ENCODE results near the gene BMI1. TPM values are rescaled to one million over a fixed set of nuclear protein-coding genes. Genes with fewer than 3 reads are reported as not detected.
"Not testable (repeated sequence)": the region's sequence is repeated elsewhere in the genome, so short reads cannot be mapped to it uniquely, and the experiment has no call there.

The BMI1 gene
- total RNA-seq, 2 donors from 2014 or later: 61.4 to 81.1 TPM

GRCh38 chr10:22340329-22341189 lies 19.7 kb downstream of the BMI1 start:
- Mint-ChIP-seq H3K9me3 (no peaks in the 10 kb centered on the region), H3K27ac (peak overlapping the region; percentile 94), H3K4me1 (no peaks in the 10 kb centered on the region), H3K36me3 (ENCODE audit: low read depth) (peaks cover 28% of the 10 kb centered on the region), H3K27me3 (peaks cover 48% of the 10 kb centered on the region), H3K4me3 (peak overlapping the region; percentile 85)
- peak; percentile 63 for ATAC-seq (replicated peaks)

DNA sequence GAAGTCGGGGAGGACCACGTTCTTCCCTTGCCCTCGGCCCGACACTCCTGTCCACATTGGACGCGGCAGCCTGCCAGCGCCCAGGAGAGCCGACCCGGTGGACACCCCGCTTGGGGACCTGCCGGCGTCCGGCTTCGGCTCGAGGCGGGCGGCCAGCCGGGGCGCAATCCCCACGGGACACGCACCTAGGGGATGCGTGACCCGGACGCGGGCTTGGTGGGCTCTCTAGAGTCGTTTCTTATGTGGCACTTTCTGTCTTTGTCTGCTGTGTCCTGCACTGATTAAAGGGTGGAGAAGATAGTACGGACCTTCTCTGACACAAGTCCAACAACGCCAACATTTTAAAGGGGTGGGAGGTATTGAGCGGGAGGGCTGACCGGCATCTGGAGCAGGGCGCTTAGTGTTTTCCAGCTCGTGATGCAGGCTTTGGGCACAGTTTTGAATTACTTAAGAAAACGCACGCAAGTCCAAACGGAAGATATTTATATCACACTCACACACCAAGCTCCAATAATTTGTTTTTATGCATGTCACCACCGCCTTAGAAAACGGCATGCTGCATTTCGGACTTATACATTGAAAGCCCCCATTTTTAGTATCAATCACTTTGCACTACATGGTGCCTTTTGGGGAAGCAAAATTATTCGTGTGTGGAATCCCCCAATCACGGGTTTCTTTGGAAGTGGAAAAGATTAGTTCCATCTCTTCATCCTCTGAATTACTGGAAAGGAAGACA lies 20.5 kb downstream of the BMI1 start:
- ATAC-seq (replicated peaks): peak; percentile 8

DNA sequence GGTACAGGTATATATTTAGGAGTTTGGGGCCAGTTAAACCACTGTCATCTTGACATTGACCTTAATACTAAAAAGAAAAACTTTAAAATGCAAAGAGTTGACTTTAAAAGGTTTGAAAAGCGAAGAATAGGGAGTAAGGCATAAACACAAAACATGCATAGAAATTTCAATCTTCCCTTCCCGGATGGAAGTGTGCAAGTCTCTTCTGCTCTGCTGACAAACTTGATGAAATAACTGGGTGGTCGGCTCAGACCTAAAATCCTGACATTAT lies 21.0 kb downstream of the BMI1 start:
- no peak overlapping the region for H3K27ac Mint-ChIP-seq
- peaks cover 60% of the 10 kb centered on the region for H3K27me3 Mint-ChIP-seq
- peak overlapping the region; percentile 85 for H3K4me3 Mint-ChIP-seq
- no peaks in the 10 kb centered on the region for H3K4me1 Mint-ChIP-seq
- no peak for ATAC-seq (replicated peaks)
- peaks cover 33% of the 10 kb centered on the region for H3K36me3 Mint-ChIP-seq (ENCODE audit: low read depth)
- H3K9me3 Mint-ChIP-seq: peaks cover 4% of the 10 kb centered on the region

More for the DNA sequence above, 20.5 kb downstream of the BMI1 start:
- peaks cover 34% of the 10 kb centered on the region for H3K36me3 Mint-ChIP-seq (ENCODE audit: low read depth)
- peaks cover 55% of the 10 kb centered on the region for H3K27me3 Mint-ChIP-seq
- peaks cover 2% of the 10 kb centered on the region for H3K9me3 Mint-ChIP-seq
- no peaks in the 10 kb centered on the region for H3K4me1 Mint-ChIP-seq
- no peak overlapping the region for H3K27ac Mint-ChIP-seq
- peak overlapping the region; percentile 85 for H3K4me3 Mint-ChIP-seq

GRCh38 chr10:22342421-22342820 lies 21.5 kb downstream of the BMI1 start:
- Mint-ChIP-seq H3K27me3 (peaks cover 58% of the 10 kb centered on the region), H3K36me3 (ENCODE audit: low read depth) (peaks cover 27% of the 10 kb centered on the region), H3K9me3 (peaks cover 4% of the 10 kb centered on the region), H3K4me3 (no peak overlapping the region), H3K4me1 (no peaks in the 10 kb centered on the region), H3K27ac (no peak overlapping the region)
- ATAC-seq (replicated peaks): no peak

- H3K9me3 Mint-ChIP-seq: peaks cover 4% of the 10 kb centered on the region
These were observed 22.8 kb downstream of the BMI1 start for GRCh38 chr10:22343731-22344130.

GRCh38 chr10:22344249-22344648 lies 23.4 kb downstream of the BMI1 start:
- no peaks in the 10 kb centered on the region for H3K4me1 Mint-ChIP-seq
- ATAC-seq (replicated peaks): no peak
- peak overlapping the region; percentile 39 for H3K4me3 Mint-ChIP-seq
- H3K27ac Mint-ChIP-seq: no peak overlapping the region
- peaks cover 4% of the 10 kb centered on the region for H3K9me3 Mint-ChIP-seq
- peaks cover 25% of the 10 kb centered on the region for H3K36me3 Mint-ChIP-seq (ENCODE audit: low read depth)
- peaks cover 49% of the 10 kb centered on the region for H3K27me3 Mint-ChIP-seq

More at GRCh38 chr10:22343731-22344130, 22.8 kb downstream of the BMI1 start:
- Mint-ChIP-seq H3K4me3 (no peak overlapping the region), H3K4me1 (no peaks in the 10 kb centered on the region), H3K27ac (no peak overlapping the region), H3K36me3 (ENCODE audit: low read depth) (peaks cover 25% of the 10 kb centered on the region), H3K27me3 (peaks cover 49% of the 10 kb centered on the region)
- ATAC-seq (replicated peaks): no peak

DNA sequence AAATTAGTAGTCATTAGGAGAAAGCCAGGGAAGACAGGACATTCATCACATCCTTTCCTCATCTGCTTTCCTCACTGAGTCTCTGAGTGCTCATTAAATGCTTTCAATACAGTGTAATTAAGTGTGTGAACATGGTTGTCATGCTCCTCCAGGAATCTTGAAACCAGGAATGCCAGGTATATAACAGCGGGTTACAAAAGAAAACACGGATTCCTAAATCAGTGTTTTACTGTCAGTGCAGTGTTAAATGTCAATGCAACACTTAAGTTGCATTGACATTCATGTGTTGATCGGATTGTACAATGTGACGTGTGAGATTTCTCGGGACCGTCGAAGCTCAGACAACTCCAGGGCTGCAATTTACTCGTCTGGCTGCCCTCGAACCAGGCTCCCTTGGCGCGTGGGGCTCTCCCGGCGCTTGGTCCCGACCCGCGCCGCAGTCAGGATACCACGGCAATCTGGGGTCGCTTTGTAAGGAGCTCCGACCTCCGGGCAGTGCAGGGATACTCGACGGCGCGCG lies 23.9 kb downstream of the BMI1 start:
- H3K4me1 Mint-ChIP-seq: no peaks in the 10 kb centered on the region
- H3K27me3 Mint-ChIP-seq: peaks cover 49% of the 10 kb centered on the region
- H3K27ac Mint-ChIP-seq: no peak overlapping the region
- ATAC-seq (replicated peaks): no peak
- peaks cover 23% of the 10 kb centered on the region for H3K36me3 Mint-ChIP-seq (ENCODE audit: low read depth)
- peaks cover 4% of the 10 kb centered on the region for H3K9me3 Mint-ChIP-seq
- peak overlapping the region; percentile 39 for H3K4me3 Mint-ChIP-seq

DNA sequence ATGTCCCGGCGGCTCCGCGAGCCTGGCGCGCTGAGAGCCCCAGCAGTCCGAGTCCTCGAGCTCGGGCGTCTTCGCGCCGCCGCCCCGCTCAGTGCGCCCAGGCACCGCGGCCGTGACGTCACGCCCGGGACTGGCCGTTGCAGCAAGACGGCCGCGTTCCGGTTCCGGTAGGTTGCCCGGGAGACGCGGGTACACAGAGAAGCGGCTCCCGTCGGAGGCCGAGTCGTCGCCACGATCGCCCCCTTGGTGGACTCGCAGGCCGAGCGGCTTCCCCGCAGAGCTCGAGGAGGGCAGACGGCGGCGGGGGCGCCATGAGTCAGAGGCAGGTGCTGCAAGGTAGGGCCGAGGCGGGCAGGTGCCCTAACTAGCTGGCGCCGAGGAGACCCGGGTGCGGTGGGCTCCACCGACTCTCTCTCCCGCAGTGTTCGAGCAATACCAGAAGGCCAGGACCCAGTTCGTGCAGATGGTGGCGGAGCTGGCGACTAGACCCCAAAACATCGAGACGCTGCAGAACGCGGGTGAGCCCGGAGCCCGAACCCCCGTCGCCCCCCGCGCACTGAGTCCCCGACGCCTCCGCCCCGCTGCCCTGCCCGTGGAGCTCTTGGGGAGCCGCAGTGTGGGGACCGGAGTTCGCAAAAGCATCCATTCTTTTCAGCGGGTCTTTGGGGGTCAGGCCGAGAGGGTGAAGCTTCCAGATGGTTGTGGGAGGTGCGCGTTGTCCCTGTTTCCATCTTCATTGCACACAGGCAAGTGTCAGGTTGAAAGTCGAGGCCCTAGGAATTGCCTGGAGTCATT lies 24.6 kb downstream of the BMI1 start, which contains the start of gene SPAG6:
SPAG6 (plus strand) TSS at position 196 of the 795 bp plus-strand sequence; CDS start at position 312, 116 bp downstream.
- H3K27ac Mint-ChIP-seq: no peak within 1 kb of the TSS
- ATAC-seq (replicated peaks): peak; percentile 37
- peak within 1 kb of the TSS; percentile 39 for H3K4me3 Mint-ChIP-seq
- no peaks in the 10 kb centered on the region for H3K4me1 Mint-ChIP-seq
- H3K27me3 Mint-ChIP-seq: peaks cover 49% of the 10 kb centered on the region
- H3K9me3 Mint-ChIP-seq: peaks cover 4% of the 10 kb centered on the region
- H3K36me3 Mint-ChIP-seq (ENCODE audit: low read depth): peaks cover 18% of the 10 kb centered on the region

- peaks cover 4% of the 10 kb centered on the region for H3K9me3 Mint-ChIP-seq
- H3K36me3 Mint-ChIP-seq (ENCODE audit: low read depth): peaks cover 18% of the 10 kb centered on the region
- peaks cover 49% of the 10 kb centered on the region for H3K27me3 Mint-ChIP-seq
- no peak for ATAC-seq (replicated peaks)
- H3K27ac Mint-ChIP-seq: no peak overlapping the region
- H3K4me3 Mint-ChIP-seq: peak overlapping the region; percentile 39
- H3K4me1 Mint-ChIP-seq: no peaks in the 10 kb centered on the region
These were observed 25.3 kb downstream of the BMI1 start for GRCh38 chr10:22346096-22346661.

DNA sequence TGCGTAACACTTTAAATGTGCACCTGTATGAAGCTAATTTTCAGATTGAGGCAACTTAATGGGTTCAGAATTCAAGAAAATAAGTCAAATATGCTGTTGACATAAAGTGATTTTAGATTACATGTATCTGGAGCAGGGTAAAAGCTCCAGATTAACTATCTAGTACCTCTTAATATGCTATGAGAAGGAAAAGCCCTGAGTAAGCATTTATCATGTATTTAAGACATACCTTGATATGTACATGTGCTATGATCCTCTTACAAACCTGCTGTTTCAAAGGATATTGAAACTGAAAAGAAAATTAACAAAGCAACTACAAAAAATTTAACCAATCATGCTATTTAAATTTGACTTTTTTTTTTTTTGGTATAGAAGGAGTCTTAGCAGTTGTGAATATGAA lies 28.9 kb downstream of the BMI1 start:
- H3K27me3 Mint-ChIP-seq: peaks cover 25% of the 10 kb centered on the region
- H3K4me3 Mint-ChIP-seq: no peak overlapping the region
- no peak for ATAC-seq (replicated peaks)

GRCh38 chr10:22351131-22351703 lies 30.3 kb downstream of the BMI1 start:
- H3K4me1 Mint-ChIP-seq: no peaks in the 10 kb centered on the region
- no peak for ATAC-seq (replicated peaks)
- H3K4me3 Mint-ChIP-seq: no peak overlapping the region
- peaks cover 18% of the 10 kb centered on the region for H3K27me3 Mint-ChIP-seq
- peaks cover 4% of the 10 kb centered on the region for H3K36me3 Mint-ChIP-seq (ENCODE audit: low read depth)
- peaks cover 4% of the 10 kb centered on the region for H3K9me3 Mint-ChIP-seq
- no peak overlapping the region for H3K27ac Mint-ChIP-seq

More for the DNA sequence above, 28.9 kb downstream of the BMI1 start:
- H3K4me1 Mint-ChIP-seq: no peaks in the 10 kb centered on the region
- H3K36me3 Mint-ChIP-seq (ENCODE audit: low read depth): peaks cover 11% of the 10 kb centered on the region
- H3K9me3 Mint-ChIP-seq: peaks cover 4% of the 10 kb centered on the region
- no peak overlapping the region for H3K27ac Mint-ChIP-seq

DNA sequence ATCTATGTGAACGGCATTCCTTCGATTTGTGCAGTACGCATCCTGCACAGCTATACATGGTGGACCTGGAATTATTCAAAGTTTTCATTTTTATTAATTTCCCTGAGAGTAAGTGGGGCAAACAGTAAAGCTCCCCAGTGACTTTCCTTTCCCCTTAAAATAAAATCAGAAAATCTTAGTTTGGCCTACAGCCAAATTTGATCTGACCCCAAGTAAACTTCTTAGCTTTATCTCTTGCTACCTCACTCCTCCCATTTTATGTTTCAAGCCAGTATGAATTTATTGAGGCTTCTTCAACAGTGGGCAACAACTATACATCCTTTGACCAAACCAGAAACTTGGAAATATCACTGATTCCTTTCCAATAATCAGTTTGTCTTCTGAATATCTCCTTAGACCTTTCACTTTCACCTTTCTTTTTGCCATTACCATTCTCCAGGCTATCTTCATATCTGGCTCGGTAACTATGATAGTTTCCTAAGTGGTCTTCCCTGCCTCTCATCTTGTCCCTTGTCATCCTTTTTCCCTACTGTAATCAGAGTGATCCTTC lies 35.5 kb downstream of the BMI1 start:
- ATAC-seq (replicated peaks): no peak
- Mint-ChIP-seq H3K27me3 (peaks cover 11% of the 10 kb centered on the region), H3K4me3 (no peak overlapping the region), H3K36me3 (ENCODE audit: low read depth) (no peaks in the 10 kb centered on the region), H3K4me1 (no peaks in the 10 kb centered on the region), H3K9me3 (no peaks in the 10 kb centered on the region), H3K27ac (no peak overlapping the region)

- not testable (repeated sequence) for H3K9me3 Mint-ChIP-seq; H3K4me1 Mint-ChIP-seq; ATAC-seq (replicated peaks); H3K27ac Mint-ChIP-seq; H3K36me3 Mint-ChIP-seq (ENCODE audit: low read depth); H3K4me3 Mint-ChIP-seq
- peaks cover 11% of the 10 kb centered on the region for H3K27me3 Mint-ChIP-seq
These were observed 36.9 kb downstream of the BMI1 start for GRCh38 chr10:22357770-22358169.
